AG04449 (cell line): Measurements from ENCODE around the gene RPS6KA4.

Experiments
- CTCF ChIA-PET: fragments of 350-600 bp; formaldehyde crosslinking; extraction: SDS; loops from one replicate; lab custom pipeline; 2021; ENCODE audit warnings: antibody characterized with exemption; lab: Yijun Ruan, JAX
- POLR2A ChIA-PET: fragments of 400-600, 350-600 bp; formaldehyde crosslinking; extraction: SDS; loops from one replicate; lab custom pipeline; 2020; ENCODE audit warnings: antibody characterized with exemption, inconsistent platforms; lab: Yijun Ruan, JAX
- DNase-seq: peaks from one replicate; pipeline ENCODE4 v3.0.0-alpha.2; 2010; ENCODE audit warnings: low read depth, low spot score
- H3K4me3 ChIP-seq: 2 replicates; pipeline ENCODE4 v1.5.1; 2011; ENCODE audit warnings: low read depth, mild to moderate bottlenecking, control low read depth, low read length
- CTCF ChIP-seq: IDR thresholded peaks from one replicate; pipeline ENCODE4 v1.5.1; 2011; ENCODE audit warnings: mild to moderate bottlenecking, moderate library complexity, low read length, control low read depth, inconsistent platforms; ENCODE audit not compliant: insufficient read depth; ENCODE audit errors: missing control alignments

Gene RPS6KA4

GRCh38 chr11:64390558-64390957 is 31.6 kb downstream of the RPS6KA4 start:
- CTCF ChIA-PET = interaction anchor here (0.9 to 2.0 kb wide), 2 partner anchors 31 to 36 kb away, joined by 3 to 8 read pairs; partner anchors contain the start of gene RPS6KA4
- POLR2A ChIA-PET = no interaction called here
- no peak for DNase-seq
- H3K4me3 ChIP-seq = no peak overlapping the region
- TF ChIP-seq CTCF = no peak

GRCh38 chr11:64391839-64392238 is 32.9 kb downstream of the RPS6KA4 start:
- POLR2A ChIA-PET = no interaction called here
- CTCF ChIA-PET = interaction anchor here (1.0 to 2.0 kb wide), 2 partner anchors 57 to 297 kb away, joined by 3 to 4 read pairs; no protein-coding TSS in a partner anchor
- DNase-seq = no peak
- TF ChIP-seq CTCF = no peak
- no peak overlapping the region for H3K4me3 ChIP-seq

GRCh38 chr11:64395545-64396078 is 36.6 kb downstream of the RPS6KA4 start:
- ChIA-PET POLR2A (no interaction called here), CTCF (interaction anchor here (1.2 kb wide), 1 partner anchor 54 kb away, joined by 4 read pairs; no protein-coding TSS in a partner anchor)
- no peak overlapping the region for H3K4me3 ChIP-seq
- no peak for TF ChIP-seq CTCF
- DNase-seq = no peak

GRCh38 chr11:64396079-64396591 is 37.2 kb downstream of the RPS6KA4 start:
- CTCF ChIA-PET = interaction anchor here (1.2 kb wide), 1 partner anchor 53 kb away, joined by 4 read pairs; no protein-coding TSS in a partner anchor
- no peak overlapping the region for H3K4me3 ChIP-seq
- POLR2A ChIA-PET = no interaction called here
- no peak for TF ChIP-seq CTCF
- DNase-seq = no peak

- no peak for DNase-seq
- H3K4me3 ChIP-seq = no peak overlapping the region
- no peak for TF ChIP-seq CTCF
- ChIA-PET POLR2A (no interaction called here), CTCF (no interaction called here)
These were observed 41.1 kb downstream of the RPS6KA4 start for GRCh38 chr11:64400102-64400501.

GRCh38 chr11:64400667-64401066 is 41.7 kb downstream of the RPS6KA4 start:
- no peak for TF ChIP-seq CTCF
- POLR2A ChIA-PET = no interaction called here

More at GRCh38 chr11:64400667-64401066, 41.7 kb downstream of the RPS6KA4 start:
- no peak overlapping the region for H3K4me3 ChIP-seq
- no peak for DNase-seq
- CTCF ChIA-PET = no interaction called here
